H9 (cell line): Measurements from ENCODE around the gene CDHR2. TPM values are rescaled to one million over a fixed set of nuclear protein-coding genes. Genes with fewer than 3 reads are reported as not detected.

Source experiments
- DNase-seq: peaks from one replicate; pipeline ENCODE4 v3.0.0-alpha.2; 2017
- H2AFZ ChIP-seq: one replicate; pipeline ENCODE4 v1.6.1; 2013; ENCODE audit warnings: mild to moderate bottlenecking, low read length, control low read depth, moderate library complexity
- H2AK5ac ChIP-seq: 2 replicates; pipeline ENCODE4 v1.6.1; 2013; ENCODE audit warnings: low read length, control low read depth, mixed read lengths; ENCODE audit not compliant: insufficient read length
- H2BK120ac ChIP-seq: one replicate; pipeline ENCODE4 v1.6.1; 2013; ENCODE audit warnings: low read depth, mild to moderate bottlenecking, low read length, control low read depth, inconsistent platforms; ENCODE audit not compliant: poor library complexity, severe bottlenecking
- H2BK12ac ChIP-seq: 2 replicates; pipeline ENCODE4 v1.6.1; 2013; ENCODE audit warnings: low read length, control low read depth, mixed read lengths, low read depth; ENCODE audit not compliant: insufficient read length
- H2BK15ac ChIP-seq: 2 replicates; pipeline ENCODE4 v1.6.1; 2013; ENCODE audit warnings: low read depth, low read length, control low read depth
- H2BK20ac ChIP-seq: one replicate; pipeline ENCODE4 v1.6.1; 2013; ENCODE audit warnings: low read depth, mild to moderate bottlenecking, low read length, control low read depth, inconsistent platforms; ENCODE audit not compliant: poor library complexity, severe bottlenecking
- H2BK5ac ChIP-seq: 2 replicates; pipeline ENCODE4 v1.6.1; 2013; ENCODE audit warnings: low read length, control low read depth, mixed read lengths; ENCODE audit not compliant: insufficient read length
- H3K14ac ChIP-seq: 2 replicates; pipeline ENCODE4 v1.6.1; 2013; ENCODE audit warnings: low read length, control low read depth; ENCODE audit not compliant: insufficient read depth
- H3K18ac ChIP-seq: 2 replicates; pipeline ENCODE4 v1.6.1; 2013; ENCODE audit warnings: low read depth, mild to moderate bottlenecking, mixed read lengths, low read length, control low read depth; ENCODE audit not compliant: insufficient read length
- H3K23ac ChIP-seq: 2 replicates; pipeline ENCODE4 v1.6.1; 2013; ENCODE audit warnings: low read length, control low read depth, mixed read lengths, low read depth; ENCODE audit not compliant: insufficient read length
- H3K23me2 ChIP-seq: 2 replicates; pipeline ENCODE4 v1.6.1; 2013; ENCODE audit warnings: low read depth, mild to moderate bottlenecking, mixed read lengths, low read length, control low read depth; ENCODE audit not compliant: insufficient read length, poor library complexity, severe bottlenecking
- H3K27ac ChIP-seq: 2 replicates; pipeline ENCODE4 v1.5.1; 2013; ENCODE audit warnings: low read length, control low read depth, mixed read lengths, low read depth; ENCODE audit not compliant: insufficient read length
- H3K27me3 ChIP-seq: 2 replicates; pipeline ENCODE4 v1.6.1; 2013; ENCODE audit warnings: low read length, control low read depth, inconsistent platforms; ENCODE audit not compliant: insufficient read depth
- H3K4ac ChIP-seq: 2 replicates; pipeline ENCODE4 v1.6.1; 2013; ENCODE audit warnings: low read depth, mild to moderate bottlenecking, control low read depth, inconsistent platforms, low read length, moderate library complexity
- H3K4me1 ChIP-seq: 2 replicates; pipeline ENCODE4 v1.6.1; 2013; ENCODE audit warnings: low read length, control low read depth, inconsistent platforms; ENCODE audit not compliant: insufficient read depth
- H3K4me2 ChIP-seq: 2 replicates; pipeline ENCODE4 v1.6.1; 2013; ENCODE audit warnings: low read length, control low read depth, mixed read lengths; ENCODE audit not compliant: insufficient read length, insufficient read depth
- H3K56ac ChIP-seq: 2 replicates; pipeline ENCODE4 v1.6.1; 2013; ENCODE audit warnings: low read depth, mild to moderate bottlenecking, mixed read lengths, low read length, control low read depth; ENCODE audit not compliant: insufficient read length
- H3K79me1 ChIP-seq: 2 replicates; pipeline ENCODE4 v1.6.1; 2013; ENCODE audit warnings: low read depth, mild to moderate bottlenecking, moderate library complexity, low read length, control low read depth, inconsistent platforms; ENCODE audit not compliant: insufficient read depth, poor library complexity, severe bottlenecking
- H3K79me2 ChIP-seq: 2 replicates; pipeline ENCODE4 v1.6.1; 2013; ENCODE audit warnings: low read length, control low read depth, inconsistent platforms; ENCODE audit not compliant: insufficient read depth
- H3K9ac ChIP-seq: 2 replicates; pipeline ENCODE4 v1.6.1; 2013; ENCODE audit warnings: low read length, control low read depth, mixed read lengths; ENCODE audit not compliant: insufficient read length; ENCODE audit errors: extremely low read depth
- H3K9me3 ChIP-seq: one replicate; pipeline ENCODE4 v1.6.1; 2013; ENCODE audit warnings: low read depth, low read length, inconsistent platforms; ENCODE audit not compliant: control insufficient read depth
- H3T11ph ChIP-seq: one replicate; pipeline ENCODE4 v1.6.1; 2013; ENCODE audit warnings: mild to moderate bottlenecking, low read length, control low read depth, inconsistent platforms
- H4K20me1 ChIP-seq: one replicate; pipeline ENCODE4 v1.6.1; 2013; ENCODE audit not compliant: control insufficient read depth, insufficient read length, insufficient read depth
- H4K5ac ChIP-seq: 2 replicates; pipeline ENCODE4 v1.6.1; 2013; ENCODE audit warnings: low read depth, mild to moderate bottlenecking, mixed read lengths, low read length, control low read depth; ENCODE audit not compliant: insufficient read length
- H4K8ac ChIP-seq: replicated peaks from 2 replicates; pipeline ENCODE4 v1.6.1; 2013; ENCODE audit warnings: low read length, control low read depth, mixed read lengths, low read depth; ENCODE audit not compliant: insufficient read length
- H4K91ac ChIP-seq: 2 replicates; pipeline ENCODE4 v1.6.1; 2013; ENCODE audit warnings: low read depth, mild to moderate bottlenecking, moderate library complexity, mixed read lengths, low read length, control low read depth; ENCODE audit not compliant: insufficient read length
- H3K27ac Mint-ChIP-seq, 3 experiments: 2 replicates in 2 of 3; 3 replicates in 1 of 3; pipeline ENCODE4 v1.8.0; 2020 to 2021; ENCODE audit warnings: mixed read lengths in 3 of 3, mild to moderate bottlenecking in 1 of 3, moderate library complexity in 1 of 3
- H3K27me3 Mint-ChIP-seq: 2 replicates; pipeline ENCODE4 v1.8.0; 2021; ENCODE audit warnings: low read depth, mild to moderate bottlenecking, moderate library complexity, mixed read lengths
- H3K36me3 Mint-ChIP-seq, 3 experiments: 2 replicates in 2 of 3; 3 replicates in 1 of 3; pipeline ENCODE4 v1.8.0; 2020 to 2021; ENCODE audit warnings: low read depth in 3 of 3, mixed read lengths in 3 of 3; ENCODE audit not compliant: insufficient read depth in 1 of 3
- H3K4me1 Mint-ChIP-seq, 2 experiments: 2 replicates each; pipeline ENCODE4 v1.8.0; 2020; ENCODE audit warnings: mixed read lengths in 2 of 2
- H3K4me3 Mint-ChIP-seq, 2 experiments: 2 replicates in 1 of 2; 3 replicates in 1 of 2; pipeline ENCODE4 v1.8.0; 2020 to 2021; ENCODE audit warnings: mild to moderate bottlenecking in 2 of 2, mixed read lengths in 2 of 2, moderate library complexity in 1 of 2
- H3K9me3 Mint-ChIP-seq, 2 experiments: 2 replicates in 1 of 2; 3 replicates in 1 of 2; pipeline ENCODE4 v1.8.0; 2020; ENCODE audit warnings: mild to moderate bottlenecking in 2 of 2, mixed read lengths in 2 of 2, moderate library complexity in 1 of 2
- WGBS: extraction: QIAGEN DNeasy Blood & Tissue Kit; methylation state at CpG from one replicate; pipeline ENCODE4 v1.1.7; 2013; ENCODE audit warnings: missing lambda C conversion rate, low lambda C conversion rate, mixed read lengths; ENCODE audit not compliant: insufficient read length; ENCODE audit errors: extremely low coverage; 5-methylcytosine and 5-hydroxymethylcytosine counted together
- total RNA-seq: library from RNA; stranded (reverse); gene quantifications from 2 replicates; pipeline ENCODE4 v1.2.1, GENCODE V29; 2021
- TF ChIP-seq, protein P1 (sequence below): fragments of 200-600 bp; sonication (generic); conservative IDR thresholded peaks from 3 replicates; pipeline ENCODE4 v1.8.0; 2021; ENCODE audit warnings: antibody characterized with exemption, mild to moderate bottlenecking

The CDHR2 gene
- total RNA-seq, 1 experiment from 2014 or later, result 0.90 TPM

DNA sequence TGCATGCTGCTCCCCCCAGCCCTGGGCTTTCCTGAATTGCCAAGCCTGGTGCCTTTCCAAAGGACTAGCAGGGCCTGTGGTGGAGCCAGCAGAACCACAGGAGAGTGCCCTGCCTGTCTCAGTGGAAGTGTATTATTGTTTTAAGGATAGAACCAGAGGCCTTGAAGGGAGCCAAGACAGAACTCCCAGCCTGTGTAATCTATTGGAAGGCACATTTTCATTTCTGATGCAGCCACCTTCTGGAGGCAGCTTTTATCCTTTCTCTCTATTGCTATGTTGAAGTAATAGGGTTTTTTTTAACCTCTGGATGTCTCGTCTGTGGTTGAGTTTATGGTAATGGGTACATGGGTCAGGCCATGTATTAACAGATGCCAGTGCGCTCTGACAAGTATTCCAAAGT lies 41.2 kb upstream of the CDHR2 start:
- Histone ChIP-seq H3K56ac (no peak overlapping the region), H3K4me1 (no peaks in the 10 kb centered on the region), H2BK12ac (no peak overlapping the region), H3K9ac (no peak overlapping the region), H3K9me3 (no peaks in the 10 kb centered on the region), H3K79me1 (no peaks in the 10 kb centered on the region), H3K27me3 (no peaks in the 10 kb centered on the region), H3K27ac (no peak overlapping the region), H3K4ac (no peak overlapping the region), H3K23me2 (no peaks in the 10 kb centered on the region), H2AK5ac (no peak overlapping the region), H4K20me1 (no peaks in the 10 kb centered on the region), H2BK5ac (no peak overlapping the region), H2BK15ac (no peak overlapping the region), H4K91ac (no peak overlapping the region), H3K23ac (no peak overlapping the region), H3T11ph (no peak overlapping the region), H2BK120ac (no peak overlapping the region), H3K79me2 (no peaks in the 10 kb centered on the region), H4K5ac (no peak overlapping the region), H3K18ac (no peak overlapping the region), H3K14ac (no peak overlapping the region), H3K4me2 (no peak overlapping the region), H4K8ac (no peak overlapping the region), H2BK20ac (no peak overlapping the region), H2AFZ (no peak overlapping the region)
- H3K9me3 Mint-ChIP-seq, result no peaks in the 10 kb centered on the region; a peak in 1 of 5 replicates
- WGBS, result no CpG with 5 or more reads among the region's 2 CpGs
- no peaks in the 10 kb centered on the region for H3K4me1 Mint-ChIP-seq
- TF ChIP-seq, protein P1, sequence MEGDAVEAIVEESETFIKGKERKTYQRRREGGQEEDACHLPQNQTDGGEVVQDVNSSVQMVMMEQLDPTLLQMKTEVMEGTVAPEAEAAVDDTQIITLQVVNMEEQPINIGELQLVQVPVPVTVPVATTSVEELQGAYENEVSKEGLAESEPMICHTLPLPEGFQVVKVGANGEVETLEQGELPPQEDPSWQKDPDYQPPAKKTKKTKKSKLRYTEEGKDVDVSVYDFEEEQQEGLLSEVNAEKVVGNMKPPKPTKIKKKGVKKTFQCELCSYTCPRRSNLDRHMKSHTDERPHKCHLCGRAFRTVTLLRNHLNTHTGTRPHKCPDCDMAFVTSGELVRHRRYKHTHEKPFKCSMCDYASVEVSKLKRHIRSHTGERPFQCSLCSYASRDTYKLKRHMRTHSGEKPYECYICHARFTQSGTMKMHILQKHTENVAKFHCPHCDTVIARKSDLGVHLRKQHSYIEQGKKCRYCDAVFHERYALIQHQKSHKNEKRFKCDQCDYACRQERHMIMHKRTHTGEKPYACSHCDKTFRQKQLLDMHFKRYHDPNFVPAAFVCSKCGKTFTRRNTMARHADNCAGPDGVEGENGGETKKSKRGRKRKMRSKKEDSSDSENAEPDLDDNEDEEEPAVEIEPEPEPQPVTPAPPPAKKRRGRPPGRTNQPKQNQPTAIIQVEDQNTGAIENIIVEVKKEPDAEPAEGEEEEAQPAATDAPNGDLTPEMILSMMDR, result no peak
- no peak for DNase-seq
- no peak overlapping the region for H3K4me3 Mint-ChIP-seq
- no peaks in the 10 kb centered on the region for H3K27me3 Mint-ChIP-seq
- no peak overlapping the region for H3K27ac Mint-ChIP-seq
- H3K36me3 Mint-ChIP-seq, result peaks cover 21 to 68% (median 58%) of the 10 kb centered on the region in 3 experiments; a peak in 6 of 7 replicates
